ENCODE data around the gene IFNA21.
"Not testable (repeated sequence)": the region's sequence is repeated elsewhere in the genome, so short reads cannot be mapped to it uniquely, and the experiment has no call there.

The IFNA21 gene

DNA sequence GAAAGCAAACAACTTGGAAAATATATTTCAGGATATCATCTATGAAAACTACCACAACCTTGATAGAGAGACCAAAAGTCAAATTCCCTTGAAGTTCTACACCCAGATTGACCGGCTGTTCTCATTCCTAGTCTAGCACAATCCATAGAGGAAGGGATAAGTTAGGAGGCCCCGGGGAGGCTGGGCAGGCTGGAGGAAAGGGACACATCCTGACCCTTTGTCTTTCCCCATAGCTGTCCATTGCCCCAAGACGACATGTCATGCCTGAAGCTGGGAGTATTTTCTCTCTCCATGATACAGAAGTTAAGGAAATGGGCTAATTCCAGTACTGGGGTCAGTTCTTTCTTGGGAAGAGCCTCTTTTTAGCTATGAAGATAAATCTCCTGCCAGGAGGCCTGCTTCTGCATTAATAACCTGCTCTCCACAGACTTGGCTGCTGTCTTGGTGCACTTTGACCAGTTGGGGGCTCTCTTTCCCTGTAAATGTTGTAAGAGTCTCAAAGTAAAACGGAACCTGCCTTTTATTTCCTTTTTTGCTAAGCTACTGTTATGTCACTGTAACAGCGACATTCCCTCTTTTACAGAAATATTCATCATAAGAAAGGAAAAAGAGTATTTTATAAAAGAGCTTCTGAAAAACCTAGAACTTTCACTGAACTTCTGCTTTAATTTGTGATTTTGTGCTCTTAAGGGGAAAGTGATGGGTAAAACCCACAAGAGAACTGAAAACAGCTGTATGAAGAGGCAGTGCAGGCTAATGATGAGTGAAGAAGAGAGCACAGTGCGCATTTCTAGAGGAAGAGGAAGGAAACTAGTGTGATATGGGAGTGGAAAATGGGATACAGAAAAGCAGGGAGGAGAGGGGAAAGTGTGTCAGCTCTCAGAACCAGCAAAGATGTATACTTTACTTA lies 28.7 kb upstream of the IFNA21 start:
- H4K12ac ChIP-seq (ENCODE audit: low read depth, low read length); H3K4ac ChIP-seq (ENCODE audit: low read depth, low read length); H3K4me3 ChIP-seq (ENCODE audit: low read depth, low read length); H3K18ac ChIP-seq (ENCODE audit: low read length); H4K91ac ChIP-seq (ENCODE audit: low read depth, low read length); H3K9me3 ChIP-seq (ENCODE audit: insufficient read depth, low read depth, low read length); H2AFZ ChIP-seq (ENCODE audit: insufficient read depth, low read length, poor library complexity); H2BK12ac ChIP-seq (ENCODE audit: low read length); H2AK5ac ChIP-seq (ENCODE audit: low read length); H2BK5ac ChIP-seq (ENCODE audit: low read depth, low read length, poor library complexity); H3K9ac ChIP-seq (ENCODE audit: low read length); H3K14ac ChIP-seq (ENCODE audit: low read length); H3K36me3 ChIP-seq (ENCODE audit: control insufficient read depth in 1 of 2, insufficient read depth in 2 of 2, low read length in 2 of 2); H2BK120ac ChIP-seq (ENCODE audit: insufficient read depth, low read length, poor library complexity); H3K4me2 ChIP-seq (ENCODE audit: low read length); H3K27ac ChIP-seq (ENCODE audit: low read depth, low read length); H4K8ac ChIP-seq (ENCODE audit: low read depth, low read length); H3K23ac ChIP-seq (ENCODE audit: low read length); H3K4me1 ChIP-seq (ENCODE audit: control insufficient read depth in 1 of 2, insufficient read depth in 2 of 2, low read length in 2 of 2); H3K79me2 ChIP-seq (ENCODE audit: control insufficient read depth, insufficient read depth, low read length, poor library complexity); H3K79me1 ChIP-seq (ENCODE audit: low read length); H3K27me3 ChIP-seq (ENCODE audit: insufficient read depth, low read length): not testable (repeated sequence)
- peak in 1 of 2 donors; percentile 52 for DNase-seq
- no CpG with 5 or more reads among the region's 6 CpGs for WGBS (ENCODE audit: extremely low coverage, insufficient coverage, insufficient read length)

DNA sequence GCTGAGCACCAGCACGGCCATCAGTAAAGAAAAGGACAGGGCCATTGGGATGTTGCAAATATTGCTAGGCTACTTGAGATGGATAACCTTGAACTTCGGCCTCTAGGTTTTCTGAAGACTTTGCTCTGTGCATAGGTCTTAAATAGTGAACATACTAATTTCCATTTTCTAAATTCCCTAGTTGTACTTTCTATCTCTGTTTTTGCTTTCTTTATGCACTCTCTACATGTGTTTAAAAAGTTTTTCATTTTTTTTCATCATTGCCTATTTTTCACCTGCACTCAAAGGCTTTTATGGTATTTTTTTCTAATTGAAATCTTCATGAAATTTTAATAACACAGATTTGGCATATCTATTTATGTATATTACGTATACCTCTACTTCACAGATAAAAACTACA lies 21.0 kb upstream of the IFNA21 start, which contains the start of gene IFNA4:
Gene IFNA4, minus strand, starts transcription at position 101 of the 400 bp plus-strand sequence. Its CDS starts 56 bp downstream, at position 45.
- not testable (repeated sequence) for H3K18ac ChIP-seq (ENCODE audit: low read length); H3K79me2 ChIP-seq (ENCODE audit: control insufficient read depth, insufficient read depth, low read length, poor library complexity); H3K27ac ChIP-seq (ENCODE audit: low read depth, low read length); H2BK5ac ChIP-seq (ENCODE audit: low read depth, low read length, poor library complexity); H3K4ac ChIP-seq (ENCODE audit: low read depth, low read length); H3K4me2 ChIP-seq (ENCODE audit: low read length); H4K91ac ChIP-seq (ENCODE audit: low read depth, low read length); H3K9me3 ChIP-seq (ENCODE audit: insufficient read depth, low read depth, low read length); H2AFZ ChIP-seq (ENCODE audit: insufficient read depth, low read length, poor library complexity); H4K12ac ChIP-seq (ENCODE audit: low read depth, low read length); H4K8ac ChIP-seq (ENCODE audit: low read depth, low read length); H3K36me3 ChIP-seq (ENCODE audit: control insufficient read depth in 1 of 2, insufficient read depth in 2 of 2, low read length in 2 of 2); H3K4me3 ChIP-seq (ENCODE audit: low read depth, low read length); H3K23ac ChIP-seq (ENCODE audit: low read length); H2AK5ac ChIP-seq (ENCODE audit: low read length); H3K9ac ChIP-seq (ENCODE audit: low read length); DNase-seq; H2BK12ac ChIP-seq (ENCODE audit: low read length); H3K27me3 ChIP-seq (ENCODE audit: insufficient read depth, low read length); H3K4me1 ChIP-seq (ENCODE audit: control insufficient read depth in 1 of 2, insufficient read depth in 2 of 2, low read length in 2 of 2); H3K14ac ChIP-seq (ENCODE audit: low read length); H2BK120ac ChIP-seq (ENCODE audit: insufficient read depth, low read length, poor library complexity); H3K79me1 ChIP-seq (ENCODE audit: low read length)
- WGBS (ENCODE audit: extremely low coverage, insufficient coverage, insufficient read length) = no CpG with 5 or more reads among the region's 3 CpGs

DNA sequence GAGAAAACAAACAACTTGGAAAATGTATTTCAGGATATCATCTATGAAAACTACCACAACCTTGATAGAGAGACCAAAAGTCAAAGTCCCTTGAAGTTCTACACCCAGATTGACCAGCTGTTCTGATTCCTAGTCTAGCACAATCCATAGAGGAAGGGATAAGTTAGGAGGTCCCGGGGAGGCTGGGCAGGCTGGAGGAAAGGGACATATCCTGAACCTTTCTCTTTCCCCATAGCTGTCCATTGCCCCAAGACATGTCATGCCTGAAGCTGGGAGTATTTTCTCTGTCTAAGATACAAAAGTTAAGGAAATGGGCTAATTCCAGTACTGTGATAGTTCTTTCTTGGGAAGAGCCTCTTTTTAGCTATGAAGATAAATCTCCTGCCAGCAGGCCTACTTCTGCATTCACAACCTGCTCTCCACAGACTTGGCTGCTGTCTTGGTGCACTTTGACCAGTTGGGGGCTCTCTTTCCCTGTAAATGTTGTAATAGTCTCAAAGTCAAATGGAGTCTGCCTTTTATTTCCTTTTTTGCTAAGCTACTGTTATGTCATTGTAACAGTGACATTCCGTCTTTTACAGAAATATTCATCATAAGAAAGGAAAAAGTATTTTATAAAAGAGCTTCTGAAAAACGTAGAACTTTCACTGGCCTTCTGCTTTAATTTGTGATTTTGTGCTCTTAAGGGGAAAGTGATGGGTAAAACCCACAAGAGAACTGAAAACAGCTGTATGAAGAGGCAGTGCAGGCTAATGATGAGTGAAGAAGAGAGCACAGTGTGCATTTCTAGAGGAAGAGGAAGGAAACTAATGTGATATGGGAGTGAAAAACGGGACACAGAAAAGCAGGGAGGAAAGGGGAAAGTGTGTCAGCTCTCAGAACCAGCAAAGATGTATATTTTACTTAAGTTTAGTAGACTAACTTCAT lies 16.6 kb upstream of the IFNA21 start:
- H2AK5ac ChIP-seq (ENCODE audit: low read length); H4K8ac ChIP-seq (ENCODE audit: low read depth, low read length); H3K36me3 ChIP-seq (ENCODE audit: control insufficient read depth in 1 of 2, insufficient read depth in 2 of 2, low read length in 2 of 2); H3K14ac ChIP-seq (ENCODE audit: low read length); H4K91ac ChIP-seq (ENCODE audit: low read depth, low read length); H3K18ac ChIP-seq (ENCODE audit: low read length); H3K23ac ChIP-seq (ENCODE audit: low read length); H3K27ac ChIP-seq (ENCODE audit: low read depth, low read length); H3K4me3 ChIP-seq (ENCODE audit: low read depth, low read length); H3K4ac ChIP-seq (ENCODE audit: low read depth, low read length); H3K9me3 ChIP-seq (ENCODE audit: insufficient read depth, low read depth, low read length); H3K27me3 ChIP-seq (ENCODE audit: insufficient read depth, low read length); H4K12ac ChIP-seq (ENCODE audit: low read depth, low read length); H2BK5ac ChIP-seq (ENCODE audit: low read depth, low read length, poor library complexity); H2AFZ ChIP-seq (ENCODE audit: insufficient read depth, low read length, poor library complexity); H3K9ac ChIP-seq (ENCODE audit: low read length); H3K79me2 ChIP-seq (ENCODE audit: control insufficient read depth, insufficient read depth, low read length, poor library complexity); H3K79me1 ChIP-seq (ENCODE audit: low read length); H2BK12ac ChIP-seq (ENCODE audit: low read length); H2BK120ac ChIP-seq (ENCODE audit: insufficient read depth, low read length, poor library complexity); H3K4me1 ChIP-seq (ENCODE audit: control insufficient read depth in 1 of 2, insufficient read depth in 2 of 2, low read length in 2 of 2); H3K4me2 ChIP-seq (ENCODE audit: low read length): not testable (repeated sequence)
- no CpG with 5 or more reads among the region's 4 CpGs for WGBS (ENCODE audit: extremely low coverage, insufficient coverage, insufficient read length)
- peak; percentile 6 to 42 for DNase-seq

DNA sequence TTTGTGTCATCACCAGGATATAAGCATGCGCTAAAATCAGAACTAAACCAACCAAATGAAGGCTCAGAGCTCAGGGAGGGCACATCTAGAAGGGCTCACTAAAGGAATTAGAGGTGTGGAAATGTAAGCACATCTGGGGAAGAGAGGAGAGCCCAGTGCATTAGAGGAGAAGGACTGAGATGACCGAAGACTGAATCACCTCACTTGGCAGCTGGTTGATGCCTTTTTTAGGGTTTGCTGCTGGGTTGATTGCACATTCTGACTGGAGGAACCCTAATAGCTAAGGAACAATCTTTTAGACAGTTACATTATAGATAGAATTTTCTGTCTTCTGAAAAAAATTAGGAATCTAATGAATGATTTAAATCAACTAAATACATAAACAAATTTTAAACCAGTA lies 8.2 kb upstream of the IFNA21 start:
- H4K12ac ChIP-seq (ENCODE audit: low read depth, low read length) = no peak overlapping the region
- no peaks in the 10 kb centered on the region for H3K9me3 ChIP-seq (ENCODE audit: insufficient read depth, low read depth, low read length)
- no peak overlapping the region for H3K18ac ChIP-seq (ENCODE audit: low read length)
- WGBS (ENCODE audit: extremely low coverage, insufficient coverage, insufficient read length) = no CpG with 5 or more reads among the region's 2 CpGs
- no peak overlapping the region for H2BK12ac ChIP-seq (ENCODE audit: low read length)
- no peak overlapping the region for H3K23ac ChIP-seq (ENCODE audit: low read length)
- H3K4me1 ChIP-seq (ENCODE audit: control insufficient read depth in 1 of 2, insufficient read depth in 2 of 2, low read length in 2 of 2) = no peaks in the 10 kb centered on the region
- no peak overlapping the region for H3K14ac ChIP-seq (ENCODE audit: low read length)
- no peaks in the 10 kb centered on the region for H3K79me2 ChIP-seq (ENCODE audit: control insufficient read depth, insufficient read depth, low read length, poor library complexity)
- no peak overlapping the region for H3K4me3 ChIP-seq (ENCODE audit: low read depth, low read length)
- no peaks in the 10 kb centered on the region for H3K79me1 ChIP-seq (ENCODE audit: low read length)
- no peak overlapping the region for H4K91ac ChIP-seq (ENCODE audit: low read depth, low read length)
- H2AFZ ChIP-seq (ENCODE audit: insufficient read depth, low read length, poor library complexity) = no peak overlapping the region
- DNase-seq = no peak
- H3K4ac ChIP-seq (ENCODE audit: low read depth, low read length) = no peak overlapping the region
- no peak overlapping the region for H3K9ac ChIP-seq (ENCODE audit: low read length)
- no peaks in the 10 kb centered on the region for H3K27me3 ChIP-seq (ENCODE audit: insufficient read depth, low read length)
- no peak overlapping the region for H2AK5ac ChIP-seq (ENCODE audit: low read length)
- no peak overlapping the region for H2BK120ac ChIP-seq (ENCODE audit: insufficient read depth, low read length, poor library complexity)
- no peak overlapping the region for H3K27ac ChIP-seq (ENCODE audit: low read depth, low read length)
- H3K36me3 ChIP-seq (ENCODE audit: control insufficient read depth in 1 of 2, insufficient read depth in 2 of 2, low read length in 2 of 2) = no peaks in the 10 kb centered on the region
- no peak overlapping the region for H4K8ac ChIP-seq (ENCODE audit: low read depth, low read length)
- H2BK5ac ChIP-seq (ENCODE audit: low read depth, low read length, poor library complexity) = no peak overlapping the region
- H3K4me2 ChIP-seq (ENCODE audit: low read length) = no peak overlapping the region

All from trophoblast cell (in vitro differentiated cells and primary cell).